OCI-LY1 (cell line): ENCODE results near the gene CNN2.
A peak's percentile ranks its signal among the peaks of the same experiment; 100 is the strongest.

Experiments used
- H2AFZ ChIP-seq: fragments of 200-600 bp; sonication (generic), shearing (Covaris generic); 2 replicates; pipeline ENCODE4 v1.6.0; 2014; ENCODE audit warnings: antibody characterized with exemption, mild to moderate bottlenecking, low read length
- H3F3A ChIP-seq: fragments of 200-600 bp; sonication (generic), shearing (Covaris generic); 2 replicates; pipeline ENCODE4 v1.6.0; 2014; ENCODE audit warnings: mild to moderate bottlenecking, antibody characterized with exemption, low read length, moderate library complexity; ENCODE audit not compliant: insufficient read depth
- H3K27ac ChIP-seq: fragments of 200-600 bp; sonication (generic); 2 replicates; pipeline ENCODE4 v1.5.1; 2014; ENCODE audit warnings: low read length, mixed run types, mild to moderate bottlenecking, low read depth; ENCODE audit not compliant: poor library complexity, severe bottlenecking
- H3K27me3 ChIP-seq: fragments of 200-600 bp; sonication (generic); 2 replicates; pipeline ENCODE4 v1.6.0; 2014; ENCODE audit warnings: antibody characterized with exemption, mild to moderate bottlenecking, low read length, moderate library complexity; ENCODE audit not compliant: insufficient read depth
- H3K36me3 ChIP-seq: fragments of 200-600 bp; sonication (generic); 2 replicates; pipeline ENCODE4 v1.6.1; 2014; ENCODE audit warnings: mild to moderate bottlenecking, antibody characterized with exemption, low read length, moderate library complexity, mixed read lengths; ENCODE audit not compliant: insufficient read depth
- H3K4me1 ChIP-seq: fragments of 200-600 bp; sonication (generic); 2 replicates; pipeline ENCODE4 v1.5.1; 2014; ENCODE audit warnings: mild to moderate bottlenecking, low read length, moderate library complexity; ENCODE audit not compliant: insufficient read depth, severe bottlenecking
- H3K4me2 ChIP-seq: fragments of 200-600 bp; sonication (generic), shearing (Covaris generic); 2 replicates; pipeline ENCODE4 v1.6.1; 2014; ENCODE audit warnings: low read length
- H3K4me3 ChIP-seq: fragments of 200-600 bp; sonication (generic); 2 replicates; pipeline ENCODE4 v1.5.1; 2014; ENCODE audit warnings: low read length, low read depth, mild to moderate bottlenecking, mixed read lengths; ENCODE audit not compliant: poor library complexity, severe bottlenecking
- H3K79me2 ChIP-seq: fragments of 200-600 bp; shearing (Covaris generic); 2 replicates; pipeline ENCODE4 v1.6.1; 2016; ENCODE audit warnings: mixed run types, low read length, mixed read lengths; ENCODE audit not compliant: insufficient read depth
- H3K9ac ChIP-seq: fragments of 200-600 bp; sonication (generic), shearing (Covaris generic); 2 replicates; pipeline ENCODE4 v1.6.1; 2014; ENCODE audit warnings: mild to moderate bottlenecking, low read length, mixed read lengths
- H3K9me2 ChIP-seq: fragments of 200-600 bp; sonication (generic), shearing (Covaris generic); 2 replicates; pipeline ENCODE4 v1.6.1; 2014; ENCODE audit warnings: low read depth, mild to moderate bottlenecking, low read length, mixed read lengths
- H3K9me3 ChIP-seq: fragments of 200-600 bp; shearing (Covaris generic); 2 replicates; pipeline ENCODE4 v1.6.1; 2014; ENCODE audit warnings: low read length, mixed read lengths
- H4K20me1 ChIP-seq: fragments of 200-600 bp; sonication (generic), shearing (Covaris generic); 2 replicates; pipeline ENCODE4 v1.6.0; 2016; ENCODE audit warnings: mild to moderate bottlenecking, low read length; ENCODE audit not compliant: insufficient read depth
- CTCF ChIP-seq: fragments of 200-600 bp; sonication (generic), shearing (Covaris generic); IDR thresholded peaks from 2 replicates; pipeline ENCODE4 v1.5.1; 2017; ENCODE audit warnings: mild to moderate bottlenecking, antibody characterized with exemption, low read length, moderate library complexity, mixed read lengths
- EZH2 ChIP-seq: fragments of 200-600 bp; sonication (generic), shearing (Covaris generic); IDR thresholded peaks from 2 replicates; pipeline ENCODE4 v1.8.0; 2017; ENCODE audit warnings: borderline replicate concordance, mixed run types, mild to moderate bottlenecking, antibody characterized with exemption, low read length, moderate library complexity, mixed read lengths

Gene CNN2

GRCh38 chr19:1015061-1015781, 11.2 kb upstream of the CNN2 start:
- no peak overlapping the region for H3K9ac ChIP-seq
- no peaks in the 10 kb centered on the region for H3K9me2 ChIP-seq
- no peak overlapping the region for H2AFZ ChIP-seq
- H3K4me2 ChIP-seq: peak overlapping the region; percentile 99; the same call in 1 of the 2 replicates
- H4K20me1 ChIP-seq: no peaks in the 10 kb centered on the region
- no peak overlapping the region for H3K4me3 ChIP-seq
- H3K9me3 ChIP-seq: no peaks in the 10 kb centered on the region
- peaks cover 53% of the 10 kb centered on the region for H3K36me3 ChIP-seq
- peaks cover 50% of the 10 kb centered on the region for H3K4me1 ChIP-seq
- no peak overlapping the region for H3K27ac ChIP-seq
- TF ChIP-seq EZH2 (no peak), CTCF (no peak)
- peaks cover 49% of the 10 kb centered on the region for H3K79me2 ChIP-seq
- H3F3A ChIP-seq: no peaks in the 10 kb centered on the region
- no peaks in the 10 kb centered on the region for H3K27me3 ChIP-seq

GRCh38 chr19:1015782-1016646, 10.4 kb upstream of the CNN2 start:
- peaks cover 50% of the 10 kb centered on the region for H3K4me1 ChIP-seq
- H3K9me3 ChIP-seq: no peaks in the 10 kb centered on the region
- H3K9me2 ChIP-seq: no peaks in the 10 kb centered on the region
- H3K79me2 ChIP-seq: peaks cover 54% of the 10 kb centered on the region
- peaks cover 48% of the 10 kb centered on the region for H3K36me3 ChIP-seq
- peak overlapping the region; percentile 99; the same call in 1 of the 2 replicates for H3K4me2 ChIP-seq
- no peak for TF ChIP-seq EZH2
- H3F3A ChIP-seq: no peaks in the 10 kb centered on the region
- no peaks in the 10 kb centered on the region for H4K20me1 ChIP-seq
- no peak overlapping the region for H2AFZ ChIP-seq
- peak overlapping the region; percentile 6 for H3K27ac ChIP-seq
- H3K9ac ChIP-seq: no peak overlapping the region; the same call in 1 of the 2 replicates
- peak overlapping the region; percentile 99 for H3K4me3 ChIP-seq
- H3K27me3 ChIP-seq: no peaks in the 10 kb centered on the region

GRCh38 chr19:1016647-1017114, 9.7 kb upstream of the CNN2 start:
- Histone ChIP-seq H3F3A (no peaks in the 10 kb centered on the region), H3K27me3 (no peaks in the 10 kb centered on the region), H3K4me1 (peaks cover 52% of the 10 kb centered on the region), H2AFZ (no peak overlapping the region), H3K27ac (peak overlapping the region; percentile 6), H3K9me2 (no peaks in the 10 kb centered on the region), H3K4me3 (peak overlapping the region; percentile 99), H3K4me2 (peak overlapping the region; percentile 99), H4K20me1 (no peaks in the 10 kb centered on the region), H3K9ac (no peak overlapping the region; the same call in 1 of the 2 replicates), H3K36me3 (peaks cover 42% of the 10 kb centered on the region), H3K9me3 (no peaks in the 10 kb centered on the region), H3K79me2 (peaks cover 54% of the 10 kb centered on the region)
- TF ChIP-seq CTCF (no peak), EZH2 (no peak)
